K562 (cell line): ENCODE results near the gene NDUFB5.

Experiments
- ATF1 ChIP-seq, 2 experiments: fragments of 450-650 bp in 1 of 2; IDR thresholded peaks; 2 replicates each; pipeline ENCODE4 v1.6.1; 2016; ENCODE audit warnings: missing compliant biosample characterization in 1 of 2, missing genetic modification characterization in 1 of 2
- CEBPB ChIP-seq: fragments of 450-650 bp; IDR thresholded peaks from 2 replicates; pipeline ENCODE4 v1.6.1; 2016; ENCODE audit warnings: missing genetic modification characterization, missing compliant biosample characterization
- CTCF ChIP-seq, 3 experiments: IDR thresholded peaks in 2 of 3; conservative IDR thresholded peaks in 1 of 3; 2 replicates each; pipeline ENCODE4 v1.5.1; 2011 to 2012; ENCODE audit warnings: low read length in 3 of 3, mild to moderate bottlenecking in 3 of 3, control low read depth in 2 of 3, improper control_type of control experiment in 1 of 3, inconsistent platforms in 1 of 3, low read depth in 1 of 3, mixed read lengths in 1 of 3, moderate library complexity in 1 of 3; ENCODE audit not compliant: insufficient read depth in 2 of 3
- HNRNPH1 ChIP-seq: fragments of 200-400 bp; formaldehyde crosslinking; optimal IDR thresholded peaks from 2 replicates; pipeline ENCODE3; 2017; ENCODE audit warnings: low read depth, mild to moderate bottlenecking, low read length, moderate library complexity
- JUNB ChIP-seq: fragments of 450-650 bp; formaldehyde crosslinking; conservative IDR thresholded peaks from 2 replicates; pipeline ENCODE4 v1.4.0; 2020; ENCODE audit warnings: mild to moderate bottlenecking
- ZFPM2 ChIP-seq: fragments of 250-450 bp; sonication (Bioruptor Pico); IDR thresholded peaks from 2 replicates; pipeline ENCODE4 v1.5.1; 2022; ENCODE audit warnings: mild to moderate bottlenecking
- ZNF232 ChIP-seq: sonication (generic); formaldehyde crosslinking; IDR thresholded peaks from 2 replicates; pipeline ENCODE4 v1.8.0; 2022; ENCODE audit warnings: mild to moderate bottlenecking, missing genetic modification reagents
- ZNF445 ChIP-seq: fragments of 250-450 bp; sonication (Bioruptor Pico); IDR thresholded peaks from 2 replicates; pipeline ENCODE4 v1.4.0; 2020; ENCODE audit warnings: low read depth, mild to moderate bottlenecking, moderate library complexity
- TF ChIP-seq, protein P1 (sequence below): fragments of 150-350 bp; IDR thresholded peaks from 2 replicates; pipeline ENCODE4 v1.6.1; 2014; ENCODE audit warnings: low read depth, mild to moderate bottlenecking, low read length, borderline replicate concordance

- TF ChIP-seq JUNB (CRISPR knock-in tag) (no peak), CTCF (IDR thresholded peaks at IDR 0.05 in 2 of 3, conservative IDR thresholded peaks at IDR 0.05 in 1 of 3; ENCODE audit: insufficient read depth in 2 of 3, low read depth in 1 of 3, low read length in 3 of 3) (no peak), ZNF445 (CRISPR knock-in tag) (no peak), ATF1 (CRISPR knock-in tag; IDR thresholded peaks at IDR 0.05) (no peak), ATF1 (tag; IDR thresholded peaks at IDR 0.05) (no peak), HNRNPH1 (no peak), CEBPB (tag) (no peak), ZNF232 (CRISPR knock-in tag) (no peak), ZFPM2 (CRISPR knock-in tag) (no peak)
- TF ChIP-seq, protein P1, sequence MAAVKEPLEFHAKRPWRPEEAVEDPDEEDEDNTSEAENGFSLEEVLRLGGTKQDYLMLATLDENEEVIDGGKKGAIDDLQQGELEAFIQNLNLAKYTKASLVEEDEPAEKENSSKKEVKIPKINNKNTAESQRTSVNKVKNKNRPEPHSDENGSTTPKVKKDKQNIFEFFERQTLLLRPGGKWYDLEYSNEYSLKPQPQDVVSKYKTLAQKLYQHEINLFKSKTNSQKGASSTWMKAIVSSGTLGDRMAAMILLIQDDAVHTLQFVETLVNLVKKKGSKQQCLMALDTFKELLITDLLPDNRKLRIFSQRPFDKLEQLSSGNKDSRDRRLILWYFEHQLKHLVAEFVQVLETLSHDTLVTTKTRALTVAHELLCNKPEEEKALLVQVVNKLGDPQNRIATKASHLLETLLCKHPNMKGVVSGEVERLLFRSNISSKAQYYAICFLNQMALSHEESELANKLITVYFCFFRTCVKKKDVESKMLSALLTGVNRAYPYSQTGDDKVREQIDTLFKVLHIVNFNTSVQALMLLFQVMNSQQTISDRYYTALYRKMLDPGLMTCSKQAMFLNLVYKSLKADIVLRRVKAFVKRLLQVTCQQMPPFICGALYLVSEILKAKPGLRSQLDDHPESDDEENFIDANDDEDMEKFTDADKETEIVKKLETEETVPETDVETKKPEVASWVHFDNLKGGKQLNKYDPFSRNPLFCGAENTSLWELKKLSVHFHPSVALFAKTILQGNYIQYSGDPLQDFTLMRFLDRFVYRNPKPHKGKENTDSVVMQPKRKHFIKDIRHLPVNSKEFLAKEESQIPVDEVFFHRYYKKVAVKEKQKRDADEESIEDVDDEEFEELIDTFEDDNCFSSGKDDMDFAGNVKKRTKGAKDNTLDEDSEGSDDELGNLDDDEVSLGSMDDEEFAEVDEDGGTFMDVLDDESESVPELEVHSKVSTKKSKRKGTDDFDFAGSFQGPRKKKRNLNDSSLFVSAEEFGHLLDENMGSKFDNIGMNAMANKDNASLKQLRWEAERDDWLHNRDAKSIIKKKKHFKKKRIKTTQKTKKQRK = no peak
These were observed 66.7 kb downstream of the NDUFB5 start for GRCh38 chr3:179671309-179671708.
